WTC11 (cell line): ENCODE results near the gene APOBEC3F. TPM values are rescaled to one million over a fixed set of nuclear protein-coding genes. Genes with fewer than 3 reads are reported as not detected.

Experiments
- ATAC-seq: fragments of 200-7000 bp; cut with Tn5 transposase; 2 replicates; pipeline ENCODE4 v1.10.0; 2021; ENCODE audit warnings: mild to moderate bottlenecking, moderate library complexity
- CTCF ChIA-PET: fragments of 300-600 bp; sonication (Branson Sonifier 250); formaldehyde crosslinking; loops from one replicate; lab custom pipeline; 2021; ENCODE audit warnings: antibody characterized with exemption; lab: Charles Lee
- POLR2A ChIA-PET: fragments of 350-600 bp; sonication (Branson Sonifier 250); formaldehyde crosslinking; loops from one replicate; lab custom pipeline; 2021; ENCODE audit warnings: antibody characterized with exemption; lab: Charles Lee
- DNase-seq: peaks from one replicate; pipeline ENCODE4 v3.0.0; 2021; ENCODE audit warnings: low spot score
- H3K27ac Mint-ChIP-seq: 2 replicates; pipeline ENCODE4 v1.8.0; 2021; ENCODE audit warnings: mixed read lengths
- H3K27me3 Mint-ChIP-seq: 2 replicates; pipeline ENCODE4 v1.8.0; 2021; ENCODE audit warnings: low read depth, mild to moderate bottlenecking, moderate library complexity, mixed read lengths
- H3K36me3 Mint-ChIP-seq: 2 replicates; pipeline ENCODE4 v1.8.0; 2021; ENCODE audit warnings: mixed read lengths
- H3K4me1 Mint-ChIP-seq: 2 replicates; pipeline ENCODE4 v1.8.0; 2022; ENCODE audit warnings: mixed read lengths
- H3K4me3 Mint-ChIP-seq: 2 replicates; pipeline ENCODE4 v1.8.0; 2021; ENCODE audit warnings: mild to moderate bottlenecking, moderate library complexity, mixed read lengths
- H3K9me3 Mint-ChIP-seq: 2 replicates; pipeline ENCODE4 v1.8.0; 2021; ENCODE audit warnings: mixed read lengths
- ATF2 ChIP-seq: sonication (generic); formaldehyde crosslinking; IDR thresholded peaks from 2 replicates; pipeline ENCODE4 v1.8.1; 2022; ENCODE audit warnings: low read depth, missing genetic modification reagents, borderline replicate concordance
- CTCF ChIP-seq: fragments of 200-600 bp; IDR thresholded peaks from 2 replicates; pipeline ENCODE4 v1.8.0; 2022; ENCODE audit warnings: antibody characterized with exemption
- FOXJ3 ChIP-seq: sonication (generic); formaldehyde crosslinking; IDR thresholded peaks from 2 replicates; pipeline ENCODE4 v1.9.0; 2021; ENCODE audit warnings: missing genetic modification reagents, mild to moderate bottlenecking, borderline replicate concordance
- FOXP1 ChIP-seq: sonication (generic); formaldehyde crosslinking; IDR thresholded peaks from 2 replicates; pipeline ENCODE4 v1.8.0; 2022; ENCODE audit warnings: missing genetic modification reagents, mild to moderate bottlenecking, moderate library complexity, borderline replicate concordance
- IRF2 ChIP-seq: sonication (generic); formaldehyde crosslinking; IDR thresholded peaks from 2 replicates; pipeline ENCODE4 v1.8.0; 2022; ENCODE audit warnings: low read depth, missing genetic modification reagents, borderline replicate concordance
- JUN ChIP-seq: sonication (generic); formaldehyde crosslinking; IDR thresholded peaks from 2 replicates; pipeline ENCODE4 v1.8.0; 2023; ENCODE audit warnings: mild to moderate bottlenecking, missing genetic modification reagents
- MAX ChIP-seq: sonication (generic); formaldehyde crosslinking; IDR thresholded peaks from 2 replicates; pipeline ENCODE4 v1.8.0; 2022; ENCODE audit warnings: mild to moderate bottlenecking, missing genetic modification reagents
- NR1H2 ChIP-seq: sonication (generic); formaldehyde crosslinking; IDR thresholded peaks from 2 replicates; pipeline ENCODE4 v1.9.0; 2021; ENCODE audit warnings: mild to moderate bottlenecking, moderate library complexity, missing genetic modification reagents
- TCF7 ChIP-seq: sonication (generic); formaldehyde crosslinking; IDR thresholded peaks from 2 replicates; pipeline ENCODE4 v1.8.0; 2022; ENCODE audit warnings: mild to moderate bottlenecking, low read depth, missing genetic modification reagents, moderate library complexity
- TEAD4 ChIP-seq: sonication (generic); formaldehyde crosslinking; IDR thresholded peaks from 2 replicates; pipeline ENCODE4 v1.8.0; 2022; ENCODE audit warnings: mild to moderate bottlenecking, missing genetic modification reagents
- ZBTB21 ChIP-seq: sonication (generic); formaldehyde crosslinking; IDR thresholded peaks from 2 replicates; pipeline ENCODE4 v1.8.1; 2023; ENCODE audit warnings: mild to moderate bottlenecking, missing genetic modification reagents, borderline replicate concordance
- ZNF396 ChIP-seq: fragments of 250-450 bp; sonication (Bioruptor Pico); IDR thresholded peaks from 2 replicates; pipeline ENCODE4 v1.8.0; 2021; ENCODE audit warnings: mild to moderate bottlenecking, moderate library complexity, borderline replicate concordance
- ZNF416 ChIP-seq: fragments of 250-450 bp; sonication (Bioruptor Pico); IDR thresholded peaks from 2 replicates; pipeline ENCODE4 v1.9.0; 2021; ENCODE audit warnings: mild to moderate bottlenecking, inconsistent platforms
- ZNF671 ChIP-seq: fragments of 250-450 bp; sonication (Bioruptor Pico); IDR thresholded peaks from 2 replicates; pipeline ENCODE4 v1.8.0; 2021; ENCODE audit warnings: mild to moderate bottlenecking
- total RNA-seq: library from RNA; stranded (reverse); gene quantifications from 3 replicates; pipeline ENCODE4 v1.2.3, GENCODE V29; 2021
- TF ChIP-seq, protein P1 (sequence below): sonication (generic); formaldehyde crosslinking; conservative IDR thresholded peaks from 2 replicates; pipeline ENCODE4 v1.8.1; 2023; ENCODE audit warnings: mild to moderate bottlenecking, low read depth, missing genetic modification reagents, moderate library complexity
- TF ChIP-seq, protein P2 (sequence below): sonication (generic); formaldehyde crosslinking; IDR thresholded peaks from 2 replicates; pipeline ENCODE4 v1.8.1; 2022; ENCODE audit warnings: missing genetic modification reagents, borderline replicate concordance
- TF ChIP-seq, protein P3 (sequence below): sonication (generic); formaldehyde crosslinking; IDR thresholded peaks from 2 replicates; pipeline ENCODE4 v1.8.0; 2022; ENCODE audit warnings: mild to moderate bottlenecking, missing genetic modification reagents
- TF ChIP-seq, protein P4 (sequence below): sonication (generic); formaldehyde crosslinking; IDR thresholded peaks from 2 replicates; pipeline ENCODE4 v1.8.1; 2023; ENCODE audit warnings: mild to moderate bottlenecking, missing genetic modification reagents, moderate library complexity
- TF ChIP-seq, protein P5 (sequence below): sonication (generic); formaldehyde crosslinking; IDR thresholded peaks from 2 replicates; pipeline ENCODE4 v1.8.0; 2022; ENCODE audit warnings: mild to moderate bottlenecking, missing genetic modification reagents
- TF ChIP-seq, protein P6 (sequence below): sonication (generic); formaldehyde crosslinking; IDR thresholded peaks from 2 replicates; pipeline ENCODE4 v1.8.1; 2023; ENCODE audit warnings: mild to moderate bottlenecking, missing genetic modification reagents, moderate library complexity

Gene APOBEC3F
- total RNA-seq, 1 experiment from 2014 or later = 8.7 TPM

DNA sequence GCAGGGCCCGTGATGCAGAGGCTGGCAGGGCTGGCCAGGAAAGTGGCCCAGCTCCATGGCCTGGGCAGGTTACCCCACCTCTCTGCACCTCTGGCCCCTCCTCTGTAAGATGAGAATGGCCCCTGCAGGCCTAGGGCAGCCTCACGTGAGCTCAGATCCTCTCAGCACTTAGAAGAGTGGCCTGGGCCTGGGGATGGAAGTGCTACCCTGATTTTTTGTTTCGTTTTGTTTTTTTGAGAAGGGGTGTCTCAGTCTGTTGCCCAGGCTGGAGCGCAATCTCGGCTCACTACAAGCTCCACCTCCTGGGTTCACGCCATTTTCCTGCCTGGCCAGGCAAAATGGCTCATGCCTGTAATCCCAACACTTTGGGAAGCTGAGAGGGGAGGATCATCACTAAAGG is 57.4 kb downstream of the APOBEC3F start:
- CTCF ChIA-PET = interaction anchor here (0.8 to 1.7 kb wide), 5 partner anchors 16 to 95 kb away, joined by 3 to 11 read pairs (median 5); no protein-coding TSS in a partner anchor
- peak overlapping the region; percentile 54; the same call in 1 of the 2 replicates for H3K27ac Mint-ChIP-seq

GRCh38 chr22:39098576-39098975 is 57.9 kb downstream of the APOBEC3F start:
- no peaks in the 10 kb centered on the region for H3K36me3 Mint-ChIP-seq
- no peak for TF ChIP-seq FOXP1 (CRISPR knock-in tag)
- no peak for TF ChIP-seq NR1H2
- no peak for TF ChIP-seq ZNF396 (CRISPR knock-in tag)
- TF ChIP-seq, protein P1, sequence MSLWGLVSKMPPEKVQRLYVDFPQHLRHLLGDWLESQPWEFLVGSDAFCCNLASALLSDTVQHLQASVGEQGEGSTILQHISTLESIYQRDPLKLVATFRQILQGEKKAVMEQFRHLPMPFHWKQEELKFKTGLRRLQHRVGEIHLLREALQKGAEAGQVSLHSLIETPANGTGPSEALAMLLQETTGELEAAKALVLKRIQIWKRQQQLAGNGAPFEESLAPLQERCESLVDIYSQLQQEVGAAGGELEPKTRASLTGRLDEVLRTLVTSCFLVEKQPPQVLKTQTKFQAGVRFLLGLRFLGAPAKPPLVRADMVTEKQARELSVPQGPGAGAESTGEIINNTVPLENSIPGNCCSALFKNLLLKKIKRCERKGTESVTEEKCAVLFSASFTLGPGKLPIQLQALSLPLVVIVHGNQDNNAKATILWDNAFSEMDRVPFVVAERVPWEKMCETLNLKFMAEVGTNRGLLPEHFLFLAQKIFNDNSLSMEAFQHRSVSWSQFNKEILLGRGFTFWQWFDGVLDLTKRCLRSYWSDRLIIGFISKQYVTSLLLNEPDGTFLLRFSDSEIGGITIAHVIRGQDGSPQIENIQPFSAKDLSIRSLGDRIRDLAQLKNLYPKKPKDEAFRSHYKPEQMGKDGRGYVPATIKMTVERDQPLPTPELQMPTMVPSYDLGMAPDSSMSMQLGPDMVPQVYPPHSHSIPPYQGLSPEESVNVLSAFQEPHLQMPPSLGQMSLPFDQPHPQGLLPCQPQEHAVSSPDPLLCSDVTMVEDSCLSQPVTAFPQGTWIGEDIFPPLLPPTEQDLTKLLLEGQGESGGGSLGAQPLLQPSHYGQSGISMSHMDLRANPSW (CRISPR knock-in tag) = no peak
- TF ChIP-seq JUN (CRISPR knock-in tag) = no peak
- TF ChIP-seq CTCF = no peak
- TF ChIP-seq FOXJ3 = no peak
- TF ChIP-seq ZNF671 (CRISPR knock-in tag) = no peak
- TF ChIP-seq, protein P2, sequence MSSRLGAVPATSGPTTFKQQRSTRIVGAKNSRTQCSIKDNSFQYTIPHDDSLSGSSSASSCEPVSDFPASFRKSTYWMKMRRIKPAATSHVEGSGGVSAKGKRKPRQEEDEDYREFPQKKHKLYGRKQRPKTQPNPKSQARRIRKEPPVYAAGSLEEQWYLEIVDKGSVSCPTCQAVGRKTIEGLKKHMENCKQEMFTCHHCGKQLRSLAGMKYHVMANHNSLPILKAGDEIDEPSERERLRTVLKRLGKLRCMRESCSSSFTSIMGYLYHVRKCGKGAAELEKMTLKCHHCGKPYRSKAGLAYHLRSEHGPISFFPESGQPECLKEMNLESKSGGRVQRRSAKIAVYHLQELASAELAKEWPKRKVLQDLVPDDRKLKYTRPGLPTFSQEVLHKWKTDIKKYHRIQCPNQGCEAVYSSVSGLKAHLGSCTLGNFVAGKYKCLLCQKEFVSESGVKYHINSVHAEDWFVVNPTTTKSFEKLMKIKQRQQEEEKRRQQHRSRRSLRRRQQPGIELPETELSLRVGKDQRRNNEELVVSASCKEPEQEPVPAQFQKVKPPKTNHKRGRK (CRISPR knock-in tag) = no peak
- TF ChIP-seq TEAD4 = no peak
- TF ChIP-seq, protein P3, sequence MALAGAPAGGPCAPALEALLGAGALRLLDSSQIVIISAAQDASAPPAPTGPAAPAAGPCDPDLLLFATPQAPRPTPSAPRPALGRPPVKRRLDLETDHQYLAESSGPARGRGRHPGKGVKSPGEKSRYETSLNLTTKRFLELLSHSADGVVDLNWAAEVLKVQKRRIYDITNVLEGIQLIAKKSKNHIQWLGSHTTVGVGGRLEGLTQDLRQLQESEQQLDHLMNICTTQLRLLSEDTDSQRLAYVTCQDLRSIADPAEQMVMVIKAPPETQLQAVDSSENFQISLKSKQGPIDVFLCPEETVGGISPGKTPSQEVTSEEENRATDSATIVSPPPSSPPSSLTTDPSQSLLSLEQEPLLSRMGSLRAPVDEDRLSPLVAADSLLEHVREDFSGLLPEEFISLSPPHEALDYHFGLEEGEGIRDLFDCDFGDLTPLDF (CRISPR knock-in tag) = no peak
- TF ChIP-seq, protein P4, sequence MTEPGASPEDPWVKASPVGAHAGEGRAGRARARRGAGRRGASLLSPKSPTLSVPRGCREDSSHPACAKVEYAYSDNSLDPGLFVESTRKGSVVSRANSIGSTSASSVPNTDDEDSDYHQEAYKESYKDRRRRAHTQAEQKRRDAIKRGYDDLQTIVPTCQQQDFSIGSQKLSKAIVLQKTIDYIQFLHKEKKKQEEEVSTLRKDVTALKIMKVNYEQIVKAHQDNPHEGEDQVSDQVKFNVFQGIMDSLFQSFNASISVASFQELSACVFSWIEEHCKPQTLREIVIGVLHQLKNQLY (CRISPR knock-in tag) = no peak
- TF ChIP-seq ZBTB21 (CRISPR knock-in tag) = no peak
- TF ChIP-seq TCF7 = no peak
- TF ChIP-seq ATF2 (CRISPR knock-in tag) = no peak
- TF ChIP-seq, all 79 proteins: peak for 0
- Mint-ChIP-seq H3K9me3 (no peaks in the 10 kb centered on the region), H3K27me3 (no peaks in the 10 kb centered on the region), H3K4me3 (no peak overlapping the region), H3K4me1 (peaks cover 45% of the 10 kb centered on the region), H3K27ac (no peak overlapping the region)
- CTCF ChIA-PET = interaction anchor here (1.0 to 1.7 kb wide), 4 partner anchors 16 to 91 kb away, joined by 3 to 11 read pairs (median 7); no protein-coding TSS in a partner anchor
- ATAC-seq (no peak), DNase-seq (no peak)
- POLR2A ChIA-PET = interaction anchor here (0.6 to 0.8 kb wide), 2 partner anchors 28 to 138 kb away, joined by 3 to 6 read pairs; no protein-coding TSS in a partner anchor

More for the DNA sequence above, 57.4 kb downstream of the APOBEC3F start:
- Mint-ChIP-seq H3K27me3 (no peaks in the 10 kb centered on the region), H3K4me3 (no peak overlapping the region), H3K36me3 (no peaks in the 10 kb centered on the region), H3K9me3 (no peaks in the 10 kb centered on the region), H3K4me1 (peaks cover 45% of the 10 kb centered on the region)
- POLR2A ChIA-PET = interaction anchor here (0.6 to 0.8 kb wide), 2 partner anchors 28 to 139 kb away, joined by 3 to 6 read pairs; no protein-coding TSS in a partner anchor
- DNase-seq = peak; percentile 60
- TF ChIP-seq ZNF416 (CRISPR knock-in tag) = peak; percentile 84; the same call in 1 of the 2 replicates
- TF ChIP-seq IRF2 (CRISPR knock-in tag) = no peak
- TF ChIP-seq, protein P5, sequence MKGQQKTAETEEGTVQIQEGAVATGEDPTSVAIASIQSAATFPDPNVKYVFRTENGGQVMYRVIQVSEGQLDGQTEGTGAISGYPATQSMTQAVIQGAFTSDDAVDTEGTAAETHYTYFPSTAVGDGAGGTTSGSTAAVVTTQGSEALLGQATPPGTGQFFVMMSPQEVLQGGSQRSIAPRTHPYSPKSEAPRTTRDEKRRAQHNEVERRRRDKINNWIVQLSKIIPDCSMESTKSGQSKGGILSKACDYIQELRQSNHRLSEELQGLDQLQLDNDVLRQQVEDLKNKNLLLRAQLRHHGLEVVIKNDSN = peak; percentile 83; the same call in 1 of the 2 replicates
- TF ChIP-seq MAX = peak; percentile 41; the same call in 1 of the 2 replicates
- TF ChIP-seq, protein P6, sequence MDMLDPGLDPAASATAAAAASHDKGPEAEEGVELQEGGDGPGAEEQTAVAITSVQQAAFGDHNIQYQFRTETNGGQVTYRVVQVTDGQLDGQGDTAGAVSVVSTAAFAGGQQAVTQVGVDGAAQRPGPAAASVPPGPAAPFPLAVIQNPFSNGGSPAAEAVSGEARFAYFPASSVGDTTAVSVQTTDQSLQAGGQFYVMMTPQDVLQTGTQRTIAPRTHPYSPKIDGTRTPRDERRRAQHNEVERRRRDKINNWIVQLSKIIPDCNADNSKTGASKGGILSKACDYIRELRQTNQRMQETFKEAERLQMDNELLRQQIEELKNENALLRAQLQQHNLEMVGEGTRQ (CRISPR knock-in tag) = peak; percentile 77
- TF ChIP-seq ZBTB21 (CRISPR knock-in tag) = 0 out of 2 replicates have a peak, but pooled peaks have one; percentile 22
- peak; percentile 94 for ATAC-seq
